NCI-H128 (cell line): ENCODE measurements around the gene SEC22A.
"Not testable (repeated sequence)": the region's sequence is repeated elsewhere in the genome, so short reads cannot be mapped to it uniquely, and the experiment has no call there.

Experiments used
- DNase-seq: peaks from one replicate; lab custom pipeline; 2025; ENCODE audit not compliant: unreplicated experiment; lab: John Stamatoyannopoulos, UW

Gene SEC22A

GRCh38 chr3:123169930-123170329 is 31.8 kb upstream of the SEC22A start:
- DNase-seq = no peak

- DNase-seq = no peak
Observed at GRCh38 chr3:123180791-123181190, 21.0 kb upstream of the SEC22A start.

- no peak for DNase-seq
Observed at GRCh38 chr3:123186695-123187094, 15.0 kb upstream of the SEC22A start.

GRCh38 chr3:123188058-123188457 is 13.7 kb upstream of the SEC22A start:
- DNase-seq = no peak

- DNase-seq = no peak
Observed at GRCh38 chr3:123193448-123194101, 8.2 kb upstream of the SEC22A start.

- DNase-seq = no peak
Observed at GRCh38 chr3:123194552-123194951, 7.2 kb upstream of the SEC22A start.

DNA sequence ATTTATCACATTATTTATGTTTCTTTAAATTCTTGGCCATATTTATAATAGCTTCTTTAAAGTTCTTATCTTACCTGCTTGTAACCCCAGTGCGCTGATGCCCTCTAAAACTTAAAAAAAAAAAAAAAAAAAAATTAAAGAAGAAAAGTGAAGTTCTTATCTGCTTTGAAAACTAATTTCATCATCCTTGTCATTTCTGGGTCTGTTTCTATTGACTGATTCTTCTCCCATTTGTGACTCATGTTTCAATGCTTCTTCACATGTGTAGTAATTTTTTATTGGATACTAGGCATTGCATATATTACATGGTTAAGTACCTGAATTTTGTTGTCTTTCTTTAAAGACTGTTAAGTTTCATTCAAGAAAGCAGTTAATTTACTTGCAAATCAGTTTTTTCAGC is 3.4 kb upstream of the SEC22A start:
- no peak for DNase-seq

DNA sequence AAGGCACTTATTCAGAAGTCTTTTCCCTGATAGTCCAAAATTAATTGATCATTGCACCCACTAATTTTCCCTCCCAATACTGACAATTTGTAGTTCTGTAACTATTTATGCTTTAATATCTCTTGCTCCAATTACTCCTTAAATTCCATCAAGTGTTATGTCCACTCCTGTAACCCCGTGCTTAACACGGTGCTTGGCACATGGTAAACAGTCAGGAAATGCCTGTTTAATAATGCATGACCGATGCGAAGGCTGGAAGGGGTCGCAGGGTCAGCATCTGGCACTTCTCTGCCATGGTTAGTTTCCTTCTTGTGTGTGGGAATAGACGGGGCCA is 553 bp upstream of the SEC22A start:
- DNase-seq = no peak

DNA sequence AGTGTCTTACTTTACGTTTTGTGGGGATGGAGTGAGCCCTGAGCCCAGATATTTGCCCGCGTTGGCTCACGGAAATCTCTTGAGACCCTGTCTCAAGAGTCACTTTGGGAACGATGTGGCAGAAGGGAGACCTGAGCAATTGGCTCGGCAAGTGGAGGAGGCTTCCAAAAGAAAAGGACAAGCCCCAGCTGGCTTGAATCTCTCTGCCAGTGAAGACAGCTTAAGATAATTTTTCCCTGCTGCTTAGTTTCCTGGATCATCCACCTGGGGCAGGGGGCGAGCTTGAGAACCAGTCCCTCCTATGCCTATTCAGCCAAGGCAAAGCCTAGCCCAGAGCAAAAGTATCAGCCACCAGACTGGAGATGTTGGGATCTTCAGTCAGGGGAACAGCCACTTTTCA is 708 bp downstream of the SEC22A start:
- DNase-seq = no peak

DNA sequence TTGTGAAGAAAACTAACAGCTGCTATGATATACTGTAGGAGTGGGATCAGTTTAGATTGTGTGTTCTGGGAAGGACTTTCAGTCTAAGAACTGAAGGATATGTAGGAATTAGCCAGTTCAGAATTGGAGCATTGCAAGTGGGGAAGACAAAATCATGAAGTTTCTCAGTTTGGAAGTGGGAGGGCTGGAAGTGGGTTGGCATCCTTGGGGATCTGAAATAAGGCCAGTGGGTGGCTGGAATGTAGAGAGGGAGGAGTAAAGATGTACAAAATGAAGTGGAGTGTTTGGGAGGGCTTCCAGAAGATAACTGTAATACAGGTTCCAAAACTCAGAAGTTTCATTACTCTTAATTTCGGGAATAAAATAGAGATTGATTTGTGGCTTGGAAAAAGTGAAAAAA is 17.2 kb downstream of the SEC22A start:
- DNase-seq = no peak

- not testable (repeated sequence) for DNase-seq
Observed at GRCh38 chr3:123221369-123221768, 19.6 kb downstream of the SEC22A start.

GRCh38 chr3:123225016-123225415 is 23.3 kb downstream of the SEC22A start:
- no peak for DNase-seq

DNA sequence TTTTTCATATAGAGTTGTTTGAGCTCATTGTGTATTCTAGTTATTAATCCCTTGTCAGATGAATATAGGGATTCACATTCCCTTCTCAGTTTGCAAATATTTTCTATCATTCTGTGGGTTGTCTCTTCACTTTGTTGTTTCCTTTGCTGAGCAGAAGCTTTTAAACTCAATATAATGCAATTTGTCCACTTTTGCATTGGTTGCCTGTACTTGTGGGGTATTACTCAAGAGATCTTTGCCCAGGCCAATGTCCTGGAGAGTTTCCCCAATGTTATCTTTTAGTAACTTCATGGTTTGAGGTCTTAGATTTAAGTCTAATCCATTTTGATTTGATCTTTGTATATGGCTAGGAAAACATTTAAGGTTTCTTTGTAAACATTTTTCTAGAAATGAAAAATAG is 24.8 kb downstream of the SEC22A start:
- DNase-seq = no peak

GRCh38 chr3:123229145-123229544 is 27.4 kb downstream of the SEC22A start:
- DNase-seq = no peak

DNA sequence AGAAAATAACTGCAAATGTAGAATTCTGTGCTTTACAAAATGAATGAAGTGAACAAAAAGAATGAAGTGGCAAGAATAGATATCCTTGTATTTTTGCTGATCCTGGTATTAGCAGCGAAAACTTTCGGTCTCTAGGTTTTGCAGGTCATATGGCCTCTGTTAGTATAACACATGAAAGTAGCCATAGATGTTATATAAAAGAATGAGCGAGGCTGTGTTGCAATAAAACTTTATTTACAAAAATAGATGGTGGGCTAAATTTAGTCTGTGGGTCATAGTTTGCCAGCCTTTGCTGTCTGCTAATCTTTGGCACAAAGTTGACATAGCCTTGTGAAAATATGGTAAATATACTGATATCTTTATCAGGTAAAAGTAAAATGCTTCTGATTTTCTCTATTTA is 35.2 kb downstream of the SEC22A start:
- no peak for DNase-seq

- DNase-seq = not testable (repeated sequence)
Observed at GRCh38 chr3:123239186-123239585, 37.4 kb downstream of the SEC22A start.

- DNase-seq = no peak
Observed at GRCh38 chr3:123239756-123240155, 38.0 kb downstream of the SEC22A start.

- no peak for DNase-seq
Observed at GRCh38 chr3:123244128-123244527, 42.4 kb downstream of the SEC22A start.

- no peak for DNase-seq
Observed at GRCh38 chr3:123246866-123247265, 45.1 kb downstream of the SEC22A start.

GRCh38 chr3:123256256-123256655 is 54.5 kb downstream of the SEC22A start:
- no peak for DNase-seq

DNA sequence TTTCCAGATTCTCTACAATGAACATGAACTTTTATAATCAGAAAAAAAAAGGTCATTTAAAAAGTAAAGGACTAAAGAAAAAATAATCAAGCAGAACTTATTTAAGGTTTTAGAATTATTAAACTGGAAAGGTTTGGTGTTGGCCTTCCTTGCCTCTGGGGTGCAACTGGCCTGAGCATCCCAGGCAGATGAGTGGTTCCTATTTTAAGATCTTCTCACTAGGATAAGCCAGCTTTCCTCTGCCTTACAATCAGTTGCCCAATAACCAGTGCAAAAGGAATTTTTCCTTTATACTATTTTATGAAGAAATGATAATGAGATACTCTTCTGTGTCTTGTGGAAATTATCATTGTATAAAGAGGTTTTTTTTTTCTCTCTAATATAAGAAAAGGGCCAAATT is 56.6 kb downstream of the SEC22A start:
- DNase-seq = no peak

GRCh38 chr3:123258811-123259420 is 57.2 kb downstream of the SEC22A start:
- DNase-seq = no peak

DNA sequence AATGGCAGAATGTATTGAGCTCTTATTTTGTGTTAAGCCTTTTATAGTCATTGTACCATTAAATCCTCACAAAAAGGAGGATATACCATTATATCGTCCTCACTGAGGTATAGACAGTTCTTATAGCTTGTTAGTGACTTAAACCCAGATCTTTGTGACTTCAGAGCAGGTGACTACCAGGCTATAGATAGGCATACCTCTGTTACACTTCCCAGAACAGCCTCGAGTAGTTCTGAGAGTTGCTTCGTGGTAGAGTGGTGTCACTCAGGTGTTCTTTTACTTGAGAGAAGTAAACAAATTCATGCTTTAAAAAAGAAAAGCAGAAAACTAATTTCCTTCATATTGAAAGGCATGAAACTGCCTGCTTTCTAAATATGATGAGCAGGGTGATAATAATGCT is 59.9 kb downstream of the SEC22A start:
- no peak for DNase-seq
